Activated CD8-positive, alpha-beta T cell treated with anti-CD3 and anti-CD28 coated beads for 36 hours (primary cell): ENCODE results near the gene CLSTN2. TPM values are rescaled to one million over a fixed set of nuclear protein-coding genes. Genes with fewer than 3 reads are reported as not detected.

Source experiments
- ATAC-seq: fragments of 200-7000 bp; cut with Tn5 transposase; one replicate; pipeline ENCODE4 v1.10.0; 2021; ENCODE audit warnings: mild to moderate bottlenecking, moderate library complexity
- CTCF ChIA-PET: fragments of 350-600 bp; sonication (Branson Sonifier 250); formaldehyde crosslinking; loops from one replicate; lab custom pipeline; 2021; ENCODE audit warnings: antibody characterized with exemption; lab: Charles Lee
- POLR2A ChIA-PET: fragments of 350-600 bp; sonication (Branson Sonifier 250); formaldehyde crosslinking; loops from one replicate; lab custom pipeline; 2021; ENCODE audit warnings: antibody characterized with exemption; lab: Charles Lee
- DNase-seq: peaks from one replicate; pipeline ENCODE4 v3.0.0-alpha.2; 2020
- H3K27ac Mint-ChIP-seq: one replicate; pipeline ENCODE4 v1.8.0; 2021; ENCODE audit warnings: mild to moderate bottlenecking, mixed read lengths
- H3K27me3 Mint-ChIP-seq: one replicate; pipeline ENCODE4 v1.8.0; 2021; ENCODE audit warnings: mixed read lengths
- H3K36me3 Mint-ChIP-seq: one replicate; pipeline ENCODE4 v1.8.0; 2021; ENCODE audit warnings: low read depth, mixed read lengths
- H3K4me1 Mint-ChIP-seq: one replicate; pipeline ENCODE4 v1.8.0; 2021; ENCODE audit warnings: low read depth, mixed read lengths
- H3K4me3 Mint-ChIP-seq: one replicate; pipeline ENCODE4 v1.8.0; 2021; ENCODE audit warnings: mild to moderate bottlenecking, moderate library complexity, mixed read lengths
- H3K9me3 Mint-ChIP-seq: one replicate; pipeline ENCODE4 v1.8.0; 2021; ENCODE audit warnings: mixed read lengths
- intact Hi-C: fragments of 100-400 bp; cut with micrococcal nuclease; formaldehyde crosslinking; loops from one replicate; pipeline ENCODE4 v1.10.0; 2022
- total RNA-seq, 2 experiments: library from RNA; stranded (reverse); gene quantifications; one replicate each; pipeline ENCODE4 v1.2.3, GENCODE V29; 2021
- TF ChIP-seq, protein P1 (sequence below): fragments of 200-600 bp; IDR thresholded peaks from one replicate; pipeline ENCODE4 v1.8.0; 2022; ENCODE audit warnings: antibody characterized with exemption, mild to moderate bottlenecking

CLSTN2 gene
- total RNA-seq, 2 experiments from 2014 or later, result not detected

DNA sequence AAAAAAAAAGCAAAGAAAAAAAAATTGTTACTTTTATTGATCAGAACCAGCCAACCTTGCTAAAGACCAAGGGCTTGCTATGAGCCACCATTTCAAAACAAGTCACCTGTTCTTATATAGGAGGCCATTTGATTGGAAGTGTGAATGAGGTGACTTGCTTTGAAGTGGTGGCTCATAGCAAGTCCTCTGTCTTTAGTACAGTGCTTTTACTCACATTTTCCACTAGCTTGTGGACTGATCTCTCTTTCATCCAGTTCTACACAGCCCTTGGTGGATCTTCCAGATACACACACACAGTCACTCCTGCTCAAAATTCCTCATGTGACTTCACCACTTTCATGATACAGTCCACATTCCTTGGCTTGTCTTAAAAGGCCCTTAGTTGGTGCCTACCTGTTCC lies 13.5 kb downstream of the CLSTN2 start:
- H3K27ac Mint-ChIP-seq, result no peak overlapping the region
- H3K9me3 Mint-ChIP-seq, result no peaks in the 10 kb centered on the region
- peak; percentile 60 for ATAC-seq
- H3K4me1 Mint-ChIP-seq, result peaks cover 2% of the 10 kb centered on the region
- CTCF ChIA-PET, result interaction anchor here (0.7 kb wide), 1 partner anchor 11 kb away, joined by 3 read pairs; no protein-coding TSS in a partner anchor
- no peaks in the 10 kb centered on the region for H3K36me3 Mint-ChIP-seq
- H3K4me3 Mint-ChIP-seq, result no peak overlapping the region
- peaks cover 9% of the 10 kb centered on the region for H3K27me3 Mint-ChIP-seq
- TF ChIP-seq, protein P1, sequence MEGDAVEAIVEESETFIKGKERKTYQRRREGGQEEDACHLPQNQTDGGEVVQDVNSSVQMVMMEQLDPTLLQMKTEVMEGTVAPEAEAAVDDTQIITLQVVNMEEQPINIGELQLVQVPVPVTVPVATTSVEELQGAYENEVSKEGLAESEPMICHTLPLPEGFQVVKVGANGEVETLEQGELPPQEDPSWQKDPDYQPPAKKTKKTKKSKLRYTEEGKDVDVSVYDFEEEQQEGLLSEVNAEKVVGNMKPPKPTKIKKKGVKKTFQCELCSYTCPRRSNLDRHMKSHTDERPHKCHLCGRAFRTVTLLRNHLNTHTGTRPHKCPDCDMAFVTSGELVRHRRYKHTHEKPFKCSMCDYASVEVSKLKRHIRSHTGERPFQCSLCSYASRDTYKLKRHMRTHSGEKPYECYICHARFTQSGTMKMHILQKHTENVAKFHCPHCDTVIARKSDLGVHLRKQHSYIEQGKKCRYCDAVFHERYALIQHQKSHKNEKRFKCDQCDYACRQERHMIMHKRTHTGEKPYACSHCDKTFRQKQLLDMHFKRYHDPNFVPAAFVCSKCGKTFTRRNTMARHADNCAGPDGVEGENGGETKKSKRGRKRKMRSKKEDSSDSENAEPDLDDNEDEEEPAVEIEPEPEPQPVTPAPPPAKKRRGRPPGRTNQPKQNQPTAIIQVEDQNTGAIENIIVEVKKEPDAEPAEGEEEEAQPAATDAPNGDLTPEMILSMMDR, result no peak
- POLR2A ChIA-PET, result no interaction called here
- DNase-seq, result no peak
- intact Hi-C loops, result no loop called here

DNA sequence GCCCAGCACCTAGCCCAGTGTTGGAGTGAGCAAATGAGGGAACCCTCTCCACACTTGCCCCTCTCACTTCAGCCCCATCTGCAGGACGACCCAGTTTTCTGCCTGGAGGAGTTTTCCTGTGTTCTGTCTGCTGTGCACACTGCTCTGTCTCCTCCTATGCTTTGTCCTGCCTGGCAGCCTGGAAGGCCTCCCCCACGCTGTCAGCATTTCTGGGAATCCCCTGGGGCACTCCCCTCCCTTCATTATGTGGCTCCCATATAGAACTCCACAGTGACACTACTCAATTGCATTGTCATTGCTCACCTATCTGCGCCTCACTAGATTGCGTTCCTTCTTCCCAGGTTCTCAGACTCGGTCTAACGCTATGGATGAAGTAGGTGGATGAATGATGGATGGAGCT lies 13.9 kb downstream of the CLSTN2 start:
- intact Hi-C loops, result no loop called here
- H3K27me3 Mint-ChIP-seq, result peaks cover 7% of the 10 kb centered on the region
- no peak overlapping the region for H3K4me3 Mint-ChIP-seq
- H3K4me1 Mint-ChIP-seq, result peaks cover 2% of the 10 kb centered on the region
- H3K36me3 Mint-ChIP-seq, result no peaks in the 10 kb centered on the region
- H3K9me3 Mint-ChIP-seq, result no peaks in the 10 kb centered on the region
- ChIA-PET CTCF (interaction anchor here (0.7 to 1.4 kb wide), 2 partner anchors 8 to 11 kb away, joined by 3 to 4 read pairs; no protein-coding TSS in a partner anchor), POLR2A (interaction anchor here (0.9 kb wide), 1 partner anchor 22 kb away, joined by 3 read pairs; no protein-coding TSS in a partner anchor)
- ATAC-seq (peak; percentile 62), DNase-seq (peak; percentile 8)
- no peak overlapping the region for H3K27ac Mint-ChIP-seq
- TF ChIP-seq, protein P1, result no peak

DNA sequence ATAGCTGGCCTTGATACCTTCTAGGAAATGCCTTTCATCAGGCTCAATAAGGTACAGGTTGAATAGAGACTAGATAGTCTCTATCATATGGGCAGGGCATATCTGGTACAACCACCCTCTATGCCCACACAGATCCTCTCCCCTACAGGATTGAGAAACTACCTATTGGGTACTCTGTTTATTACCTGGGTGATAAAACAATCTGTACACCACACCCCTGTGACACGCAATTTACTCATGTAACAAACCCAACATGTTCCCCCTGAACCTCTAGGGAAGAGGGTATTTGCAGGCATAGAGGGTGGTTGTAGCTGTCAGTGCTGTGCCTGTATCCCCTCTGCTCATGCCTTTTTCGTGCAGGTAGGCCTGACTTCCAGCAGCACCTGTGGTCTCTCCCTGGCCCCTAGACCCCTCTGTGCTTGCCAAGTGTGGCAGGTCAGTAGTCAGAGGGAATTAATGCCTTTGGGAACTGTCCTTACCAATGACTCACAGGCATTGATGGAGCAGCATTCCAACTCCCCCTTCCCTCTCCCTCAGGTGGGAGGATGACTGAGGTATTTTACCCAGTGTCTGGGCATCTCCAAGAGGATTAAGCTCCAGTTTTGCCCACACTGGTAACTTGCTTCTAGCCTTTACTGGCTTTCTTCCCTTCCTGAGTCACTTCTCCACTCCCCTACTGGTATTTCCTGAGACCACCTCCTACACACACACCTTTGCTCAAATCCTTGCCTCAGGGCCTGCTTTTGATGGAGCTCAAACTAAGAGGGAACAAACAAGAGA lies 18.3 kb downstream of the CLSTN2 start:
- Mint-ChIP-seq H3K27ac (no peak overlapping the region), H3K4me3 (no peak overlapping the region), H3K36me3 (no peaks in the 10 kb centered on the region), H3K27me3 (peaks cover 5% of the 10 kb centered on the region), H3K9me3 (no peaks in the 10 kb centered on the region), H3K4me1 (peaks cover 2% of the 10 kb centered on the region)
- CTCF ChIA-PET, result interaction anchor here (2.4 kb wide), 1 partner anchor 16 kb away, joined by 8 read pairs; no protein-coding TSS in a partner anchor
- POLR2A ChIA-PET, result no interaction called here
- ATAC-seq (no peak), DNase-seq (no peak)
- TF ChIP-seq, protein P1, result no peak
- intact Hi-C loops, result no loop called here

DNA sequence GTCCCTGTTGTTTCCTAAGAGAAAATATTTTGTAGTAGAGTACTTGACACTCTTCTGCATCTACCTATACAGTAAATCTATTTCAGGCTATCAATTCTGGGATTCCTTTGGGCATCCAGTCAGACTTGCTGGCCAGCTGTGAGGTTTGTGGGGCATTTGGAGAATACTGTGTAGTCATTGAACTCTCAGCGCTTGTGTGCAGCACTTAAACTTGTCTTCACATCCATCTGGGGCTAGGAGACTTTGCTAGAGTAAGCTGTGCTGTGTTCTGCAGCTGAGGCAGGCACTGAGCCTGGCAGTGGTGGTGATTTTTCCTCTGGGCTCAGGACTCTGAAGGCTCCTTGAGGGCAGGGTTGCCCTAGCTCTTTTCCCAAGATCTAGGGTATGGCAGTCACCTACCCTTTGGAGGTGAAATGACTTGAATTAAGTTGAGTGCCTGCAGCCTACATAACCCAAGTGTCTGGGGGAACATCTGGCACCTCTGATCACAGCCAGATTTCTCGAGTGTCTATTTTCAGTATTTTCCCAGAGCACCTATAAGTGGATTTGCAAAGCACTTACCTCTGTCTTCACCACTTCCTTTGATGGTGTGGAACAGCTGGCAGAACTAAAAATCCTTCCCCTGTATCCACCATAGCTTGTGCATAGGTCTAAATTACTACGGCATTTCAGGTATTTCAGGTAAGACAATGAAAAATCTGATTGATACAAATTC lies 19.3 kb downstream of the CLSTN2 start:
- Mint-ChIP-seq H3K27me3 (peaks cover 3% of the 10 kb centered on the region), H3K36me3 (no peaks in the 10 kb centered on the region)
- TF ChIP-seq, protein P1, result no peak

More for the DNA sequence above, 19.3 kb downstream of the CLSTN2 start:
- intact Hi-C loops, result no loop called here
- CTCF ChIA-PET, result interaction anchor here (2.4 kb wide), 1 partner anchor 17 kb away, joined by 8 read pairs; no protein-coding TSS in a partner anchor
- Mint-ChIP-seq H3K27ac (no peak overlapping the region), H3K4me3 (no peak overlapping the region), H3K4me1 (no peaks in the 10 kb centered on the region), H3K9me3 (no peaks in the 10 kb centered on the region)
- DNase-seq, result no peak
- POLR2A ChIA-PET, result no interaction called here
- no peak for ATAC-seq
